CD14-positive monocyte (primary cell): ENCODE data around the gene RBM43. TPM values are rescaled to one million over a fixed set of nuclear protein-coding genes. Genes with fewer than 3 reads are reported as not detected.

Source experiments
- DNase-seq, 3 donors: peaks; one replicate each; pipeline ENCODE4 v3.0.0-alpha.2; 2011 to 2022
- H2AFZ ChIP-seq: 2 replicates; pipeline ENCODE4 v1.6.0; 2012; ENCODE audit warnings: mild to moderate bottlenecking, low read depth, low read length, inconsistent platforms; ENCODE audit not compliant: insufficient read depth, poor library complexity, severe bottlenecking
- H3K27ac ChIP-seq, 2 donors: 1 replicate in 1 of 2; 2 replicates in 1 of 2; pipeline ENCODE4 v1.5.1; 2012 to 2013; ENCODE audit warnings: low read length in 2 of 2, control low read depth in 1 of 2, inconsistent platforms in 1 of 2, low read depth in 1 of 2, mild to moderate bottlenecking in 1 of 2
- H3K27me3 ChIP-seq, 2 donors: one replicate each; pipeline versions ENCODE4 v1.6.0 to v1.6.1; 2011 to 2013; ENCODE audit warnings: low read length in 2 of 2; ENCODE audit not compliant: control insufficient read depth in 2 of 2, insufficient read depth in 2 of 2
- H3K36me3 ChIP-seq, 2 donors: replicated peaks in 1 of 2; 1 replicate in 1 of 2; 2 replicates in 1 of 2; pipeline versions ENCODE4 v1.5.1 to v1.6.1; 2012 to 2013; ENCODE audit warnings: low read length in 2 of 2, control low read depth in 1 of 2, inconsistent platforms in 1 of 2, mild to moderate bottlenecking in 1 of 2; ENCODE audit not compliant: insufficient read depth in 2 of 2, control insufficient read depth in 1 of 2
- H3K4me1 ChIP-seq, 2 donors: 1 replicate in 1 of 2; 2 replicates in 1 of 2; pipeline versions ENCODE4 v1.5.1 to v1.6.1; 2012 to 2013; ENCODE audit warnings: low read length in 2 of 2, control low read depth in 1 of 2, inconsistent platforms in 1 of 2, mild to moderate bottlenecking in 1 of 2, moderate library complexity in 1 of 2; ENCODE audit not compliant: insufficient read depth in 2 of 2, control insufficient read depth in 1 of 2
- H3K4me2 ChIP-seq: replicated peaks from 2 replicates; pipeline ENCODE3; 2012; ENCODE audit warnings: low read length, moderate library complexity, mild to moderate bottlenecking; ENCODE audit not compliant: poor library complexity, severe bottlenecking; ENCODE audit errors: extremely low read depth
- H3K4me3 ChIP-seq, 3 experiments: fragments of 200-600 bp in 1 of 3; sonication (generic) in 1 of 3; replicated peaks in 1 of 3; 1 replicate in 2 of 3; 2 replicates in 1 of 3; pipeline ENCODE4 v1.5.1; 2011 to 2013; ENCODE audit warnings: low read length in 3 of 3, mild to moderate bottlenecking in 3 of 3, control low read depth in 2 of 3, low read depth in 2 of 3, inconsistent platforms in 1 of 3, moderate library complexity in 1 of 3
- H3K79me2 ChIP-seq: 2 replicates; pipeline ENCODE4 v1.6.0; 2012; ENCODE audit warnings: mild to moderate bottlenecking, control low read depth, inconsistent platforms, low read length, moderate library complexity; ENCODE audit not compliant: insufficient read depth
- H3K9ac ChIP-seq: 2 replicates; pipeline ENCODE4 v1.6.0; 2017; ENCODE audit warnings: low read length, mild to moderate bottlenecking; ENCODE audit not compliant: insufficient read depth, poor library complexity, severe bottlenecking
- H3K9me3 ChIP-seq, 2 donors: replicated peaks in 1 of 2; 1 replicate in 1 of 2; 2 replicates in 1 of 2; pipeline versions ENCODE4 v1.5.1 to v1.6.1; 2012 to 2013; ENCODE audit warnings: low read length in 2 of 2, control low read depth in 1 of 2; ENCODE audit not compliant: control insufficient read depth in 1 of 2, insufficient read depth in 1 of 2
- H4K20me1 ChIP-seq: 2 replicates; pipeline ENCODE4 v1.6.0; 2012; ENCODE audit warnings: mild to moderate bottlenecking, low read length, control low read depth, moderate library complexity; ENCODE audit not compliant: insufficient read depth
- H3K27ac Mint-ChIP-seq, 7 donors: one replicate each; pipeline ENCODE4 v1.8.0; 2020; ENCODE audit warnings: mild to moderate bottlenecking in 7 of 7, mixed read lengths in 7 of 7, moderate library complexity in 6 of 7, inconsistent platforms in 2 of 7
- H3K27me3 Mint-ChIP-seq, 3 donors: one replicate each; pipeline ENCODE4 v1.8.0; 2021 to 2022; ENCODE audit warnings: low read depth in 3 of 3, mild to moderate bottlenecking in 3 of 3, mixed read lengths in 3 of 3, moderate library complexity in 3 of 3, inconsistent platforms in 1 of 3
- H3K36me3 Mint-ChIP-seq, 2 donors: one replicate each; pipeline ENCODE4 v1.8.0; 2020; ENCODE audit warnings: mixed read lengths in 2 of 2, inconsistent platforms in 1 of 2, mild to moderate bottlenecking in 1 of 2
- H3K4me1 Mint-ChIP-seq: one replicate; pipeline ENCODE4 v1.8.0; 2020; ENCODE audit warnings: mild to moderate bottlenecking, mixed read lengths
- H3K4me3 Mint-ChIP-seq, 2 donors: one replicate each; pipeline ENCODE4 v1.8.0; 2020; ENCODE audit warnings: mild to moderate bottlenecking in 2 of 2, mixed read lengths in 2 of 2, moderate library complexity in 1 of 2
- H3K9me3 Mint-ChIP-seq, 7 donors: one replicate each; pipeline ENCODE4 v1.8.0; 2020 to 2022; ENCODE audit warnings: mixed read lengths in 7 of 7, mild to moderate bottlenecking in 6 of 7, moderate library complexity in 6 of 7, inconsistent platforms in 2 of 7
- WGBS: methylation state at CpG from one replicate; pipeline ENCODE4 v1.1.5; 2013; ENCODE audit warnings: missing lambda C conversion rate; ENCODE audit not compliant: insufficient coverage; 5-methylcytosine and 5-hydroxymethylcytosine counted together
- intact Hi-C, 2 donors: fragments of 100-400 bp; cut with micrococcal nuclease; formaldehyde crosslinking; loops; one replicate each; pipeline versions ENCODE4 v1.15.0 to v1.15.1; 2023
- polyA plus RNA-seq, 3 donors: library from polyadenylated mRNA; depleted of rRNA in 1 of 3; unstranded in 2 of 3; stranded (reverse) in 1 of 3; fragments of 300-500 nt in 2 of 3; fragments of >200 nt in 1 of 3; fragmentation: Illumina TruSeq in 2 of 3; gene quantifications; 1 replicate in 2 of 3; 2 replicates in 1 of 3; pipeline ENCODE4 v1.2.3, GENCODE V29; 2012 to 2021
- TF ChIP-seq, protein P1 (sequence below): fragments of 200-600 bp; IDR thresholded peaks from one replicate; pipeline ENCODE4 v1.8.0; 2022; ENCODE audit warnings: antibody characterized with exemption, mild to moderate bottlenecking

RBM43 gene
- polyA plus RNA-seq, 3 donors = 0.24 to 2.6 (median 0.38) TPM

DNA sequence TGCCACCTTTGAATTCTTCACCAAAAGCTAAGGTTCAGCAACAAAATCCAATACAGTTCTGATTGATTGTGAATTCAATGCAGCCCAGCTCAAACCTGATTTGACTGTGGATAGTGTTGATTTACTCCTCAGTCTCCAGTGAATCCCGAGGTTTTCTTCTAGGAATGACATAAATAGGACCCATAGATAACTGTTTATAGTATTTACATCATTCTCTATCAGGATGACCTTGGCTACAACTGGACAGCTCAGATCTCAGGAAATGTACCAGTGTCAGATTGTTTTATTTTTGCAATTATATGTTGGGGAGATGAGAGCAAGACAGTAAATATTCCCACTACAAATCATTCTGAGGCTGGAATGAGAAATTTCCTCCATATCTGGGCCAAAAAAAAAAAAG, 21.2 kb downstream of the RBM43 start:
- no peaks in the 10 kb centered on the region for H3K9me3 ChIP-seq
- H3K4me3 ChIP-seq = no peak overlapping the region
- peaks cover 13% of the 10 kb centered on the region for H3K4me1 Mint-ChIP-seq
- no peak for DNase-seq
- no peaks in the 10 kb centered on the region for H4K20me1 ChIP-seq
- H3K4me3 Mint-ChIP-seq = no peak overlapping the region
- no peak overlapping the region for H3K4me2 ChIP-seq
- H3K9ac ChIP-seq = no peak overlapping the region
- H3K27ac Mint-ChIP-seq = no peak overlapping the region
- peaks cover 0 to 5% (median 3%) of the 10 kb centered on the region in 3 donors for H3K27me3 Mint-ChIP-seq
- no peaks in the 10 kb centered on the region for H3K27me3 ChIP-seq
- H3K79me2 ChIP-seq = no peaks in the 10 kb centered on the region
- TF ChIP-seq, protein P1, sequence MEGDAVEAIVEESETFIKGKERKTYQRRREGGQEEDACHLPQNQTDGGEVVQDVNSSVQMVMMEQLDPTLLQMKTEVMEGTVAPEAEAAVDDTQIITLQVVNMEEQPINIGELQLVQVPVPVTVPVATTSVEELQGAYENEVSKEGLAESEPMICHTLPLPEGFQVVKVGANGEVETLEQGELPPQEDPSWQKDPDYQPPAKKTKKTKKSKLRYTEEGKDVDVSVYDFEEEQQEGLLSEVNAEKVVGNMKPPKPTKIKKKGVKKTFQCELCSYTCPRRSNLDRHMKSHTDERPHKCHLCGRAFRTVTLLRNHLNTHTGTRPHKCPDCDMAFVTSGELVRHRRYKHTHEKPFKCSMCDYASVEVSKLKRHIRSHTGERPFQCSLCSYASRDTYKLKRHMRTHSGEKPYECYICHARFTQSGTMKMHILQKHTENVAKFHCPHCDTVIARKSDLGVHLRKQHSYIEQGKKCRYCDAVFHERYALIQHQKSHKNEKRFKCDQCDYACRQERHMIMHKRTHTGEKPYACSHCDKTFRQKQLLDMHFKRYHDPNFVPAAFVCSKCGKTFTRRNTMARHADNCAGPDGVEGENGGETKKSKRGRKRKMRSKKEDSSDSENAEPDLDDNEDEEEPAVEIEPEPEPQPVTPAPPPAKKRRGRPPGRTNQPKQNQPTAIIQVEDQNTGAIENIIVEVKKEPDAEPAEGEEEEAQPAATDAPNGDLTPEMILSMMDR = no peak
- no peak overlapping the region for H2AFZ ChIP-seq
- H3K36me3 ChIP-seq = no peaks in the 10 kb centered on the region
- no peaks in the 10 kb centered on the region for H3K36me3 Mint-ChIP-seq
- H3K27ac ChIP-seq = no peak overlapping the region
- WGBS = no CpG with 5 or more reads among the region's 1 CpG
- intact Hi-C loops = no loop called here
- peaks cover 8 to 14% of the 10 kb centered on the region in 2 donors for H3K4me1 ChIP-seq
- H3K9me3 Mint-ChIP-seq = no peaks in the 10 kb centered on the region

DNA sequence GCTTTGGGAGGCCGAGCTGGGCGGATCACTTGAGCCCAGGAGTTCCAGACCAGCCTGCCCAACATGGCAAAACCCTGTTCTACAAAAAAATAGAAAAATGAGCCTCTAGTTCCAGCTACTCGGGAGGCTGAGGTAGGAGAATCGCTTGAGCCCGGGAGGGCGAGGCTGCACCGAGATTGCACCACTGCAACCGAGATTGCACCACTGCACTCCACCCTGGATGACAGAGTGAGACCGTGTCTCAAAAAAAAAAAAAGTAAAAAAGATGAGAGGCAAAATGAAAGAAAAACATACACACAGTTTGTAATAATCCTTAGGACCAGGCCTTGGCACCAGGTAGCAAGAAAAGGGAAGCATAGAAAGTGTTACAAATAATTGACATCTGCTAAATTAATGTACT, 22.0 kb downstream of the RBM43 start:
- H3K27me3 ChIP-seq = no peaks in the 10 kb centered on the region
- H3K4me3 ChIP-seq = no peak overlapping the region
- H3K27me3 Mint-ChIP-seq = peaks cover 0 to 5% (median 3%) of the 10 kb centered on the region in 3 donors
- H3K27ac Mint-ChIP-seq = peak overlapping the region in 3 of 7 donors; percentile 46 to 76 (median 67)
- peaks cover 8 to 14% of the 10 kb centered on the region in 2 donors for H3K4me1 ChIP-seq
- TF ChIP-seq, protein P1 = no peak
- H3K9ac ChIP-seq = no peak overlapping the region
- H3K4me1 Mint-ChIP-seq = peaks cover 13% of the 10 kb centered on the region
- no peak overlapping the region for H3K27ac ChIP-seq
- no peaks in the 10 kb centered on the region for H3K9me3 Mint-ChIP-seq
- H3K79me2 ChIP-seq = no peaks in the 10 kb centered on the region
- peak overlapping the region in 1 of 2 donors; percentile 56 for H3K4me3 Mint-ChIP-seq
- H2AFZ ChIP-seq = no peak overlapping the region
- 11% methylated on average over 5 of the region's 9 CpGs for WGBS
- DNase-seq = peak; percentile 20 to 36 (median 34)
- H4K20me1 ChIP-seq = no peaks in the 10 kb centered on the region
- H3K36me3 ChIP-seq = no peaks in the 10 kb centered on the region
- no peaks in the 10 kb centered on the region for H3K9me3 ChIP-seq
- no peaks in the 10 kb centered on the region for H3K36me3 Mint-ChIP-seq
- H3K4me2 ChIP-seq = peak overlapping the region; percentile 3
- intact Hi-C loops = loop anchor here (5.0 to 10.0 kb wide), 2 partner anchors 1642 to 1645 kb away; no protein-coding TSS in a partner anchor
